Glutamatergic neuron (in vitro differentiated cells): ENCODE measurements around the gene GTPBP2. TPM values are rescaled to one million over a fixed set of nuclear protein-coding genes. Genes with fewer than 3 reads are reported as not detected.
"Not testable (repeated sequence)": the region's sequence is repeated elsewhere in the genome, so short reads cannot be mapped to it uniquely, and the experiment has no call there.

Source experiments
- DNase-seq: peaks from one replicate; pipeline ENCODE4 v3.0.0; 2022
- H3K27ac Mint-ChIP-seq: one replicate; pipeline ENCODE4 v1.8.0; 2020; ENCODE audit warnings: mild to moderate bottlenecking, mixed read lengths, inconsistent platforms; ENCODE audit not compliant: unreplicated experiment
- H3K27me3 Mint-ChIP-seq: one replicate; pipeline ENCODE4 v1.8.0; 2020; ENCODE audit warnings: mild to moderate bottlenecking, moderate library complexity, mixed read lengths, inconsistent platforms; ENCODE audit not compliant: unreplicated experiment
- H3K36me3 Mint-ChIP-seq: one replicate; pipeline ENCODE4 v1.8.0; 2020; ENCODE audit warnings: mild to moderate bottlenecking, mixed read lengths, inconsistent platforms; ENCODE audit not compliant: unreplicated experiment
- H3K4me1 Mint-ChIP-seq: one replicate; pipeline ENCODE4 v1.8.0; 2020; ENCODE audit warnings: mild to moderate bottlenecking, low read depth, mixed read lengths, inconsistent platforms; ENCODE audit not compliant: unreplicated experiment
- H3K4me3 Mint-ChIP-seq: one replicate; pipeline ENCODE4 v1.8.0; 2020; ENCODE audit warnings: mild to moderate bottlenecking, mixed read lengths, inconsistent platforms; ENCODE audit not compliant: unreplicated experiment
- H3K9me3 Mint-ChIP-seq: one replicate; pipeline ENCODE4 v1.8.0; 2020; ENCODE audit warnings: mild to moderate bottlenecking, moderate library complexity, mixed read lengths, inconsistent platforms; ENCODE audit not compliant: unreplicated experiment
- total RNA-seq: library from RNA; stranded (reverse); fragmentation: NEBNext Ultra II Directional; extraction: Animal tissue kit (Norgen Biotek cat#: 25700); gene quantifications from one replicate; pipeline ENCODE4 v1.2.1, GENCODE V29; 2021; ENCODE audit not compliant: unreplicated experiment
- TF ChIP-seq, protein P1 (sequence below): fragments of 200-600 bp; sonication (generic); IDR thresholded peaks from one replicate; pipeline ENCODE4 v1.5.0; 2021; ENCODE audit not compliant: partially characterized antibody, unreplicated experiment

The GTPBP2 gene
- total RNA-seq, 1 donor from 2014 or later, result 114 TPM

DNA sequence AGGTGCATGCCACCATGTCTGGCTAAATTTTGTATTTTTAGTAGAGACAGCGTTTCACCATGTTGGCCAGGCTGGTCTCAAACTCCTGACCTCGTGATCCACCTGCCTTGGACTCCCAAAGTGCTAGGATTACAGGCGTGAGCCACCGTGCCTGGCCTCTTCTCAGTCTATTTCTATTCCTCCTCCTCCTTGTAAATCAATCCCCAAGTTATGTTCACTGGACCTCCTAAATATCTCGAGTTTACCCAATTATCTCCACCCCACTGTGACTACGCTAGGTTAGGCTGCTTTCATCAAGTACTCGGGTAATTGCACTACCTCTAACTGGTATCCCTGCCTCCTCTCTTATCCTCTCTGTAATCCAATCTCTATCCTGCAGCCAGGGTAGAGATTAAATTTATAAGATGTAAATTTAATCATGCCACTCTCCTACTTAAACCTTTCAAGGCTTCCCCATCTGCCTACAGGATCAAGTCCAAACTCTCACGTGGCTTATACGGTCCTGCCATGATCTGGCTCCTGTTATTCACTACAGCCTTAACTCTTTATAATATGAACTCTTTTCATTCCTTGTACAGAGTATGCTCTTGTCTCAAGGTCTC lies 5.7 kb upstream of the GTPBP2 start:
- H3K4me1 Mint-ChIP-seq, result peaks cover 13% of the 10 kb centered on the region
- peaks cover 8% of the 10 kb centered on the region for H3K27me3 Mint-ChIP-seq
- DNase-seq, result no peak
- H3K9me3 Mint-ChIP-seq, result peaks cover 12% of the 10 kb centered on the region
- TF ChIP-seq, protein P1, sequence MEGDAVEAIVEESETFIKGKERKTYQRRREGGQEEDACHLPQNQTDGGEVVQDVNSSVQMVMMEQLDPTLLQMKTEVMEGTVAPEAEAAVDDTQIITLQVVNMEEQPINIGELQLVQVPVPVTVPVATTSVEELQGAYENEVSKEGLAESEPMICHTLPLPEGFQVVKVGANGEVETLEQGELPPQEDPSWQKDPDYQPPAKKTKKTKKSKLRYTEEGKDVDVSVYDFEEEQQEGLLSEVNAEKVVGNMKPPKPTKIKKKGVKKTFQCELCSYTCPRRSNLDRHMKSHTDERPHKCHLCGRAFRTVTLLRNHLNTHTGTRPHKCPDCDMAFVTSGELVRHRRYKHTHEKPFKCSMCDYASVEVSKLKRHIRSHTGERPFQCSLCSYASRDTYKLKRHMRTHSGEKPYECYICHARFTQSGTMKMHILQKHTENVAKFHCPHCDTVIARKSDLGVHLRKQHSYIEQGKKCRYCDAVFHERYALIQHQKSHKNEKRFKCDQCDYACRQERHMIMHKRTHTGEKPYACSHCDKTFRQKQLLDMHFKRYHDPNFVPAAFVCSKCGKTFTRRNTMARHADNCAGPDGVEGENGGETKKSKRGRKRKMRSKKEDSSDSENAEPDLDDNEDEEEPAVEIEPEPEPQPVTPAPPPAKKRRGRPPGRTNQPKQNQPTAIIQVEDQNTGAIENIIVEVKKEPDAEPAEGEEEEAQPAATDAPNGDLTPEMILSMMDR, result no peak
- peak overlapping the region; percentile 97 for H3K27ac Mint-ChIP-seq
- peak overlapping the region; percentile 97 for H3K4me3 Mint-ChIP-seq
- H3K36me3 Mint-ChIP-seq, result peaks cover 5% of the 10 kb centered on the region

DNA sequence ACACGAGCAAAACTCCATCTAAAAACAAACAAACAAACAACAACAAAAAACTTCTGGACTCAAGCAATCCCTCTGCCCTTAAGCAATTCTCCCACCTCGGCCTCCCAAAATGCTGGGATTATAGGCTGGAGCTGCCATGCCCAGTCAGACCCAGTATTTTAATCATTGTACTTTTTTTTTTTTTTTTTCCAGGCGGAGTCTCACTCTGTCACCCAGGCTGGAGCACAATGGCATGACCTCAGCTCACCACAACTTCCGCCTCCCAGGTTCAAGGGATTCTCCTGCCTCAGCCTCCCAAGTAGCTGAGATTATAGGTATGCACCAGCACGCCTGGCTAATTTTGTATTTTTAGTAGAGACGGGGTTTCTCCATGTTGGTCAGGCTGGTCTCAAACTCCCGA lies 3.9 kb upstream of the GTPBP2 start:
- not testable (repeated sequence) for H3K4me3 Mint-ChIP-seq, H3K36me3 Mint-ChIP-seq
- peaks cover 15% of the 10 kb centered on the region for H3K4me1 Mint-ChIP-seq

DNA sequence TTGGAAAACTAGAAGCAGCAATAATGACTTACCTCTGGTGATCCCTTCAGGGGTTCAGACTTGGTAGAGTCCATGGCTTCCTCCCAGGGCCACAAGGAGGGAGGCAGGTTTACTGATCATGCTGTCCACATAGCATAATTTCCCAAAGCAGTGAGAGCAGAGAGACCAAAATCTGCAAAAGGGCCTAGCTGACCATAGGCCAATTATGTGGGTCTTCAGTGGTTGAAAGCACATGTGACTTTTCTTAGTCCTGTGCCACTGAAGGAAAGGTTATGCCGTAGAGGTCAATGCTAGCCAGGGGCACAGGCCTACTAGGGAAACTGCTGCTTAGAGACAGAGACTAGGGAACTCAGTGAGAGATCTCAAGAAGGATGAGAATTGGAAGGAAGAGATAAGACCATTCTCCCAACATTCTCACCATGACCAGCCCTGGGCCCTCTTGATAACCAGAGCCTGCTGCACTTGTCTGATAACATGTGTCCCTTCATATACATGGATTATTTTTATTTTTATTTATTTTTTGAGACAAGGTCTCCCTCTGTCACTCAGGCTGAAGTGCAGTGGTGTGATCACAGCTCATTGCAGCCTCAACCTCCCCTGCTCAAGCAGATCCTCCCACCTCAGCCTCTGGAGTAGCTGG lies 2.0 kb upstream of the GTPBP2 start:
- Mint-ChIP-seq H3K4me1 (peaks cover 15% of the 10 kb centered on the region), H3K27ac (peak overlapping the region; percentile 98), H3K36me3 (no peaks in the 10 kb centered on the region), H3K4me3 (peak overlapping the region; percentile 72), H3K9me3 (peaks cover 15% of the 10 kb centered on the region), H3K27me3 (peaks cover 10% of the 10 kb centered on the region)
- TF ChIP-seq, protein P1, result no peak
- no peak for DNase-seq

More for the DNA sequence above, 3.9 kb upstream of the GTPBP2 start:
- DNase-seq, H3K27me3 Mint-ChIP-seq, H3K27ac Mint-ChIP-seq: not testable (repeated sequence)
- peaks cover 15% of the 10 kb centered on the region for H3K9me3 Mint-ChIP-seq

DNA sequence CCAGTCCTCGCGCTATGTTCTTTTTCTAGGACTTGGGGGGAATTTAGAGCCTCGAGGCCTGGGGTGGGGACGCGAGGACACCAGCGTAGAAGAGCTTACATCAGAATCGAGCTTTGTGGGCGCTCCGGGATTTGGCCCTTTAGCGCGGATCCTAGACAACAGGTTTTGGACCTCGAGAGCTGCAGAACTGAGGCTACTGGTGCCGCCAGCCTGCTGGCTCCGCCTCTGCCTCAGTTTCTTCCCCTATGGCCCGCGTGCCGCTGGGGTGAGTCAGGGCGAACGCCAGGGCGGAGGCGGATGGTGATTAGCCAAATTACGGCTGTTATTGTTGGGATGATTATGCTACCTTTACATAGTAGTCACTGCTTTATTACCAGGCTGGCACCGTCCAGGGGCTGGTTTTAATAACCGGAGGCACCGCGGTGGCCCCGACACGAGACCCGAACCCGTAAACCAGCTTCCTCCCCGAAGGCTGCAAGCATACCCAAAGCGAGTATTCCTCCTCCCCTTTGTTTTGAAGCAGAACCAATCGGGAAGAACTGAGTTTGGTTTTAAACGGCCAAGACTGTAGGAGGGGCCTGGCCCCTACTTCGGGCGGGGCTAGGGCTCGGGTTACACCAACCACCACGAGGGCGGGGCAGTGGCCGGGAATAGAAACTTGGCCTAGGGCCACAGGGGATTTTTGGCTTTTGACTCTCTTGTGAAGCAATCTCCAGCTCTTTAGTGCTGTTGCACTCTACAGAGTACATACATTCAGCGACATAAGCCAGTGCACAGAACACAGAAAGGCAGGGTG lies 639 bp upstream of the GTPBP2 start:
- Mint-ChIP-seq H3K27me3 (peaks cover 11% of the 10 kb centered on the region), H3K9me3 (peaks cover 11% of the 10 kb centered on the region), H3K4me1 (peaks cover 16% of the 10 kb centered on the region), H3K36me3 (no peaks in the 10 kb centered on the region), H3K27ac (peak overlapping the region; percentile 98), H3K4me3 (peak overlapping the region; percentile 96)
- DNase-seq, result peak; percentile 90
- TF ChIP-seq, protein P1, result no peak

DNA sequence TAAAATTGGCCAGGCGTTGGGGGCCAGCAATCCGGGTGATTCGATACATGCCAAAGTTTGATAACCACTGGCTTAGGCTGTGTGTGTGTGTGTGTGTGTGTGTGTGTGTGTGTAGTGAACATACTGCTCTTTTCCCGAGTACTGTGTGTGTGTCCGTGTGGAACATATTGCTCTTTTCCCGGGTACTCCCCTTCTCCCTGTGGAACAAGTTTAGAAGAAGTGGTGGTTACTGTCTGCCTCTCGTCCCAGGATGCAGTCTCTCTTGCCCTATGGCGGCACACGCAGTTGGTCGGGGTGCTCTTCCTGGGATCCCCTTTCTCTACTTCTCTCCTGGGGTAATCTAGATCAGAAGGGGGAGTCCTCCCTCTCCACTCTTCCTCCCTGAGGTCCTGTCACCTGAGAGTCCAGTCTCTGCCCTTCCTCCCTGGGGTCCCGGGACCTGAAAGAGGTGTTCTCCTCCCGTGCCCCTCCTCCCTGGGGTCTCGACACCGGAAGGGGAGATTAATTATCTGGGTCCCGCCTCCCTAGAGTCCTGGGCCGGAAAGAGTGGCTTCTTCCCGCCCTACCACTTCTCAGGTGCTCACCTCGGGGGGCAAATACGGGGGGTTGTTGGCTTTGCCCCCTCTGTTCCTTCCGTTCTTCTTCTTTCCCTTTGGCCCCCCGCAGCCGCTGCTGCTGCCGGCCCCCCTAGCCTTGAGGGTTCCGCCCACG lies 516 bp downstream of the GTPBP2 start:
- Mint-ChIP-seq H3K9me3 (peaks cover 9% of the 10 kb centered on the region), H3K4me3 (peak overlapping the region; percentile 99), H3K27me3 (peaks cover 10% of the 10 kb centered on the region), H3K27ac (peak overlapping the region; percentile 87), H3K36me3 (no peaks in the 10 kb centered on the region), H3K4me1 (peaks cover 16% of the 10 kb centered on the region)
- DNase-seq, result peak; percentile 46
- TF ChIP-seq, protein P1, result no peak
